ENCODE measurements around the gene IFNAR1.
"Not testable (repeated sequence)": the region's sequence is repeated elsewhere in the genome, so short reads cannot be mapped to it uniquely, and the experiment has no call there.

IFNAR1 gene

GRCh38 chr21:33350676-33351075 is 25.9 kb downstream of the IFNAR1 start:
- no peak for DNase-seq

DNA sequence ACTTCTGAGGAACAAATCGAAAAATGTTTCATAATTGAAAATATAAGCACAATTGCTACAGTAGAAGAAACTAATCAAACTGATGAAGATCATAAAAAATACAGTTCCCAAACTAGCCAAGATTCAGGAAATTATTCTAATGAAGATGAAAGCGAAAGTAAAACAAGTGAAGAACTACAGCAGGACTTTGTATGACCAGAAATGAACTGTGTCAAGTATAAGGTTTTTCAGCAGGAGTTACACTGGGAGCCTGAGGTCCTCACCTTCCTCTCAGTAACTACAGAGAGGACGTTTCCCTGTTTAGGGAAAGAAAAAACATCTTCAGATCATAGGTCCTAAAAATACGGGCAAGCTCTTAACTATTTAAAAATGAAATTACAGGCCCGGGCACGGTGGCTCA is 30.6 kb downstream of the IFNAR1 start:
- no peak for DNase-seq

DNA sequence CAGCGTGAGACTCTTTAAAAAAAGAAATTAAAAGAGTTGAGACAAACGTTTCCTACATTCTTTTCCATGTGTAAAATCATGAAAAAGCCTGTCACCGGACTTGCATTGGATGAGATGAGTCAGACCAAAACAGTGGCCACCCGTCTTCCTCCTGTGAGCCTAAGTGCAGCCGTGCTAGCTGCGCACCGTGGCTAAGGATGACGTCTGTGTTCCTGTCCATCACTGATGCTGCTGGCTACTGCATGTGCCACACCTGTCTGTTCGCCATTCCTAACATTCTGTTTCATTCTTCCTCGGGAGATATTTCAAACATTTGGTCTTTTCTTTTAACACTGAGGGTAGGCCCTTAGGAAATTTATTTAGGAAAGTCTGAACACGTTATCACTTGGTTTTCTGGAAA is 31.2 kb downstream of the IFNAR1 start:
- no peak for DNase-seq

- DNase-seq, result no peak
Observed at GRCh38 chr21:33357177-33357576, 32.4 kb downstream of the IFNAR1 start.

DNA sequence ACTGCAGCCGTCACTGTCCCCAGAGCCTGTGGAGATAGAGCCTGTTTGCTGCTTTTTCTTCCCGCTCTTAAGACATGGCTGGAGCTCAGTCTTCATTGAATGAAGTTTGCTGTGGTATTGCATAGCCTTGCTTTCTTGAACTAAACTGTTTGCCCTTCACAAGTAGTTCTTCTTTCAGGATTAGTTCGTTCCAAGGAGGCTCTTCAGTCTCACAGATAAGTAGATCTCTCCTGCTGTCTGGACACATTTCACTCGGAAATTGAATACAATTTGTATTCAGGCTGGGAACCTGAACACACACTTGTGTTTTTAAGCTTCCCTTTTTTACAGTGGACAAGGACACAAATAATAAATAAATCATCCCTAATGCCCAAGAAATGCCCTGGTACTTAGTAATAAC is 34.7 kb downstream of the IFNAR1 start:
- no peak for DNase-seq

DNA sequence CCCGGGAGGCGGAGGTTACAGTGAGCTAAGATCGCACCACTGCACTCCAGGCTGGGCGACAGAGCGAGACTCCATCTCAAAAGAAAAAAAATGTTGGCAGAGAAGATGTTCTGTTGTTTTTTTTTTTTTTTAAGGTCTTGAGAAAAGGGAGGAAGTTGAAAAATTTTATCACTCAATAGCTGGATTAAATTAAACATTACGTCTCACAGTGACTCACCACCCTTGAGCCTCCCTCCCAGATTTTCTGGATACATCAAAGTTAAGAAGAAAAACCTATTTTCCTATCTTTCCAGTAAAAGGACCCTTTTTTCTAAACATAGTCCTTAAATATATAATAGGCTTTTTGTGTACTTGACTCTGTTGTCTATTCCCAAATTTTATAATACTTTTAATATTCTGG is 35.5 kb downstream of the IFNAR1 start:
- no peak for DNase-seq

- DNase-seq, result peak; percentile 90
Observed at GRCh38 chr21:33360881-33361602, 36.3 kb downstream of the IFNAR1 start.

DNA sequence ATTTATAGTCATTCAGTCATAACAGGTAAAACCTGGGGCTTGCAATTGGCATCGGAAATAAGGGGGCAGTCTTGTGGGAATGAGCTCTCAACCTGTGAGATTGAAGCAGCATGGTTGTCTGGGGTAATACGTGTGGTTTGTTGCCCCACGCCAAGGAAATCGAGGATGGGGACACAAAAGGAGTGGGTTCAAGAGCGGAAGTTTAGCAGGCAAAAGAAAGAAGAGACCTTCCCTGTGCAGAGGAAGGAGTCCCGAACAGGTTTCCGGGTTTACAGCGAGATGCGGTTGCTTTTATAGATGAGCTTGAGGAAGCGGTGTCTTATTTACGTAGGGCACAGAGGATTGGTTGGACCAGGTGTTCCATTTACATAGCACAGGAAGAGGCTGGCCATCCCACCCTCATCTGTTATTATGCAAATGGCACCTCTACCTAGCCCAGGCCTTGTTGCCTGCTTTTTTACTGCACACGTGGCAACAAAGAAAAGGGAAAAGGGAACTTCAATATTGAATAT is 37.3 kb downstream of the IFNAR1 start:
- peak; percentile 93 for DNase-seq

DNA sequence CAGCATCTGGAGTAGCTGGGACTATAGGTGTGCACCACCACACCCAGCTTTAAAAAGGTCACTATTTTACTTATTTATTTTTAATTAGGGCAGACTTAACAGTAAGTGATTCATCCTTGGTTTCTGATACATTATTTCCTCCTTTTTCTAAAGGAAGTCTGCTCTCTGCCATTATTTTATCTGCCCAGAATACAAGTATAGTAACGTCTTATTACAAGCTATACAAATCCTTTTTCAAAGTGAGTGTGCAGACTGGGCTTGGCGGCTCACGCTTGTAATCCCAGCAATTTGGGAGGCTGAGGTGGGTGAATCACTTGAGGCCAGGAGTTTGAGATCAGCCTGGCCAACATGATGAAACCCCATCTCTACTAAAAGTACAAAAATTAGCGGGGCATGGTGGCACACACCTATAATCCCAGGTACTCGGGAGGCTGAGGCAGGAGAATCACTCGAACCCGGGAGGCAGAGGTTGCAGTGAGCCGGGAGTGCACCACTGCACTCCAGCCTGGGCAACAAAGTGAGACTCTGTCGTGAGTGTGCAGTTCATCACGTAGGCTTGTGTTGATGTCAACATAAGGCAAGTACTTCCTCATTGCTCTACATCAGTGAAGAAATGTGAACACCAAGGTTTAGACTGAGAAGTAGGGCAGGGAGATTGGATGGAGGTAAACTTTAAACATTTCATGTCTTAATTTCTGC is 39.3 kb downstream of the IFNAR1 start:
- not testable (repeated sequence) for DNase-seq

DNA sequence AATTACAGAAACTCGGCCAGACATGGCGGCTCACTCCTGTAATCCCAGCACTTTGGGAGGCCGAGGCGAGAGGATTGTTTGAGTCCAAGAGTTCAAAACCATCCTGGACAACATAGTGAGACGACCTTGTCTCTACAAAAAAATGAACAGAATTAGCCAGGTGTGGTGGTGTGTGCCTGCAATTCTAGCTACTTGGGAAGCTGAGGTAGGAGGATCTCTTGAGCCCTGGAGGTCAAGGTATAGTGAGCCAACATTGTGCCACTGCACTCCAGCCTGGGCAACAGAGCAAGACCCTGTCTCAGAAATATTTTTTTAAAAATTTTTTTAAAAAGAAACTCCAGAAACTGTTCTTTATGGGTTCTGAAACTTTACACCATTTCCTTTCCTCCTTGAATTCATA is 40.1 kb downstream of the IFNAR1 start:
- no peak for DNase-seq

DNA sequence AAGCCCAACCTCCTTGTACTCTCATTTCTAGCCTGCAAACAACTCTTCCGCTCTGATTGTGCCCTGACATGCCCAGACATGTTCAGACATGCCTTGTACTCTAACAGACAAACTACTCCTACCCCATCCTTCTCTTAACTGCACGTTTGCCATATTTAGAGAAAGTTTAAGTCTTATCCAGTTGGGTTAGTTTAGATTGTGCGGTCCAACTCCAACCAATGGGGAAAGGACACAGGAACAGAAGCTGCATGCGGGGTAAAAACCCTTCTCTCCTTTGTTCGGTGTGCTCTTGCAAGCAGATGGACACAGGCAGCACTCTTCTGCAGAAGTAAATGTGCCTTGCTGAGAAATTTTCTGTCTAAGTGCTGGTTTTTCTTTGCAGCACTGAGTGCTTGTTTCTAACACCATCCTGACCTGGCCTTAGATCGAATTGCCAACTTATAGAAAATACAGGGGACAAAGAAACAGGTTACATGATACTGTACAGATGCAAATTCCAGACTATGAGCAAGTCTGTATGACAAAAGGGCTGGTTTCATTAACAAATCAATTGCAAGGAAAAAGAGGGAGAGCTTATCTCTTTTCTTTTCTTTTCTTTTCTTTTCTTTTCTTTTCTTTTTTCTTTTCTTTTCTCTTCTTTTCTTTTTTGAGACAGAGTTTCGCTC is 42.7 kb downstream of the IFNAR1 start:
- peak; percentile 36 for DNase-seq

GRCh38 chr21:33368124-33368523 is 43.4 kb downstream of the IFNAR1 start:
- no peak for DNase-seq

GRCh38 chr21:33368576-33368975 is 43.8 kb downstream of the IFNAR1 start:
- DNase-seq, result no peak

- no peak for DNase-seq
Observed at GRCh38 chr21:33369586-33369985, 44.8 kb downstream of the IFNAR1 start.

DNA sequence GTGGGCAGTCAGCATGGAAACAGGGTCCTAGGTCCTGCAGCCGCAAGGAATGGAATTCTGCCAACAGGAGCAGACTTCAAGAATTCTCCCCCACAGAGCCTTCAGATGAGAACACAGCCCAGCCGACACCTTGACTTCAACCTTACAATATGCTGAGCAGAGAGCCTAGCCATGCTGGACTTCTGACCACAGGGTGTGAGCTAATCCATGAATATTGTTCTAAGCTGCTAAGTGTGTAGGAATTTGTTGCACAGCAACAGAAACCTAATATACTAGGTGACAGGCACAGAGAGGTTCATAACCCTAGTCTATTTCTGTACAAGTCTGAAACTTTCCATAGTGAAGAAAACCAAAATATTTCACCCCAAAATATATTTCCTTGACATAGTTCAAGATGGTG is 45.5 kb downstream of the IFNAR1 start:
- no peak for DNase-seq

GRCh38 chr21:33371366-33371765 is 46.6 kb downstream of the IFNAR1 start:
- no peak for DNase-seq

DNA sequence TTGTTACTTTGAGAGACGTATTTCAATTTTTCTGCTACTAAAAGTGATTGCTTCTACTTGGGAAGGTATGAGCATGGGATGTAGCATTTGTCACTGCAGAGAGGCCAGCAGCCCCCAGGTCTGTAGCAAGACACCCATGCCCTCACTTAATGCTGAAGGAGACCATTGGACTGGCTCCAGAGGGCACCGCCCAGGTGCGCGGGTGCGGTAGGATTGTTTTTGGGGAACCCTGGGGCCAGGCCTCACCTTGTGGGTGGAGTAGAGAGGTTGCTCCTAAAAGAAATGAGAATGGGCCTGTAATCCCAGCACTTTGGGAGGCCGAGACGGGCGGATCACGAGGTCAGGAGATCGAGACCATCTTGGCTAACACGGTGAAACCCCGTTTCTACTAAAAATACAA is 47.8 kb downstream of the IFNAR1 start:
- no peak for DNase-seq

DNA sequence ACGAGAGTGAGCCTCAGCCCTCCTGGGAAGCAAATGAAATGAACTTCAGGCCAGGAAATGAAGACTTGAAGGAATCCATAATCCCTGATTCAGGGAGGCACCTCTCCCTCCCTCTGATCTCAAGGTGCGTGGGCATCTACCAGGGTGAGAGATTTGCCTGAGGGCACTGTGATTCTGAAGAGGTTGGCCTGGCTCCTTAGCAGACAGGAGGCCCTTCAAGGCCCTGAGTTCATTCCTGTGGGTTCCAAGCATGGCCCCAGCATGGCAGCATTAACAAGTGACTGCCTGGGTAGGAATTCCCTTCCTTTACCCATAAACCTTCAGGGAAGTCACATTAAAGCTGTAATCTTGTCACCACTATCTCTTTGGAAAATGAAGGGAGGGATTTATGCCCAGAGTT is 48.7 kb downstream of the IFNAR1 start:
- no peak for DNase-seq

DNA sequence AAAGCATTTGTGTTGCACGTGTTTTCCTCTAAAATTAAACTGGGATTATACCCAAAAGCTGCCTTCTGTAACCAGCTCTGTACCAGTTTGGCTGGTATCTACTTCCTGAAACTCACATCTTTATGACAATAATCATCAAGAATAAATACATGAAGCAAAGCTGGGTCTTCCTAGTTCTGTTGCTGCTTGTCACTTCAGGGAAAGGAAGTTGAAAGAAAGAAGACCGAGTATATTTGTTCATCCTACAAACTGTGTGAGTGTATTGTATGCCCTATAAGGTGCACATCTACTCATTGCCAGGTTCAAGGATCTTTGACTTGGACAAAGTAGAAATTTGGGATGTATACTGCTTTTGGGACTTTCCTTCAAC is 49.3 kb downstream of the IFNAR1 start:
- no peak for DNase-seq

- peak; percentile 63 for DNase-seq
Observed at GRCh38 chr21:33374450-33375096, 49.8 kb downstream of the IFNAR1 start.

DNA sequence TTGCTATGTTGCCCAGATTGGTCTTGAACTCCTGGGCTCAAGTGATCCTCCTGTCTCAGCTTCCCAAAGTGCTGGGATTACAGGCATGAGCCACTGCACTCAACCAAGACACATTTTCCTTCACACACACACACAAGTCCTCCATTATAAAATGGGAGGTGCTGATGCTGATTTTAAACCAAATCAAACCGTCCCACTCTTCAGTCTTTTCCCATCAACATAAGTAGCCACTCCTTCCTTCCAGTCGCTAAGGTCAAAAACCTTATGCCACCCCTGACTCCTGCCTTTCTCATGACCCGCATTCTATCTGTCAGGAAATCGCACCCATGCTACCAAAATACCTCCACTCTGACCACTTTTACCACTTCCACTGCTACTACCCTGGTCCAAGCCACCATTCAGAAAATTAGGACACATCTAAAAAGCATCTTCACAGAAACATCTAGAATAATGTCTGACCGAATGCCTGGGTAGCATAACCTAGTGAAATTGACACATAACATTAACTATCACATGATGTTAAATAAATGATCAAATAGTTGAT is 50.4 kb downstream of the IFNAR1 start:
- no peak for DNase-seq

DNA sequence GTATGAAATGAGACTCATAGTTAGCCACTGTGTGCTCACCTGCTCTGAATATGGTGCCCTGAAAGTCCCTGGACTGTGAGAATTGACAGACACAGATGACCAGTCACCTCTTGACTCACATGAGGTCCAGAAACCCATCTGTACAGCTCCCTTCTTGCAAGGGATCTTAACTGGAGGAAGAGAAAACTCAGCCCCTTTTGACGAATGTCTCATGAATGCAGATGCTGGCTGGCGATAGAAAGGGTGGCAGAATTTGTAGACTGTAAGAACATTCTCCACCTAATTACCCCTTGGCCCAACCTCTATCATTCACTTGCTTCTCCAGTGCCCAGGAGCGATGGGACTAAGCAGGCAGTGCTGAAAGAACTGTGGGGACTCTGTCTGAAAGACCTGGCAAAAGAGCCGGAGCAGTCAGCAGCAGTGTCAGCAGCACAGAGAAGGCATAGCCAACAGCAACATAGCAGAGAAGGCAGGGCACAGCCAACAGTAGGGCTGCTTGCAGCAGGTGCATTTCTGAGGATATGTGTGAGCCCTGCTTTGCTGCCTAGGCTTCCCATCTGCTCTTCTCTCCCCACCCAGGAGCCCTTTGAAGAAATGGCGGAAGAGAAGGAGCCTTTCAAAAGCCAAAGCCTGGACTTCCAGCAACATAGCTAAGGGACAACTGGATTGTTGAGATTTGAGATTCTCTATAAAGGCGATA is 52.6 kb downstream of the IFNAR1 start:
- no peak for DNase-seq

- no peak for DNase-seq
Observed at GRCh38 chr21:33378081-33378480, 53.3 kb downstream of the IFNAR1 start.
